HepG2 (cell line): ENCODE results near the gene TUBB. TPM values are rescaled to one million over a fixed set of nuclear protein-coding genes. Genes with fewer than 3 reads are reported as not detected.

Source experiments
- AHR ChIP-seq: IDR thresholded peaks from 2 replicates; pipeline ENCODE4 v1.6.1; 2018; ENCODE audit warnings: missing genetic modification reagents, missing compliant biosample characterization
- ARID2 ChIP-seq: sonication (generic); formaldehyde crosslinking; IDR thresholded peaks from 2 replicates; pipeline ENCODE4 v1.8.1; 2022; ENCODE audit warnings: mild to moderate bottlenecking, missing genetic modification reagents, borderline replicate concordance
- FOXP1 ChIP-seq, 2 experiments: fragments of 450-650 bp in 1 of 2; IDR thresholded peaks; 2 replicates each; pipeline ENCODE4 v1.6.1; 2017 to 2018; ENCODE audit warnings: antibody characterized with exemption in 1 of 2
- IRF9 ChIP-seq: sonication (generic); formaldehyde crosslinking; IDR thresholded peaks from 2 replicates; pipeline ENCODE4 v1.8.0; 2022; ENCODE audit warnings: missing genetic modification reagents, mild to moderate bottlenecking, borderline replicate concordance
- KAT8 ChIP-seq: IDR thresholded peaks from 2 replicates; pipeline ENCODE4 v1.6.1; 2016; ENCODE audit warnings: missing genetic modification reagents, missing compliant biosample characterization
- PAXIP1 ChIP-seq: sonication (generic); formaldehyde crosslinking; conservative IDR thresholded peaks from 2 replicates; pipeline ENCODE4 v1.4.0; 2020; ENCODE audit warnings: mild to moderate bottlenecking, missing genetic modification reagents, moderate library complexity
- THAP9 ChIP-seq: sonication (generic); formaldehyde crosslinking; IDR thresholded peaks from 2 replicates; pipeline ENCODE4; 2020; ENCODE audit warnings: missing genetic modification reagents, mild to moderate bottlenecking, borderline replicate concordance
- ZHX1 ChIP-seq: sonication (generic); formaldehyde crosslinking; IDR thresholded peaks from 2 replicates; pipeline ENCODE4 v1.8.1; 2022; ENCODE audit warnings: low read depth, mild to moderate bottlenecking, missing genetic modification reagents
- ZNF281 ChIP-seq: sonication (generic); formaldehyde crosslinking; IDR thresholded peaks from 2 replicates; pipeline ENCODE4 v1.4.0; 2020; ENCODE audit warnings: missing genetic modification reagents, borderline replicate concordance
- ZNF333 ChIP-seq: sonication (generic); formaldehyde crosslinking; IDR thresholded peaks from 2 replicates; pipeline ENCODE4 v1.4.0; 2020; ENCODE audit warnings: mild to moderate bottlenecking, missing genetic modification reagents, borderline replicate concordance
- ZNF510 ChIP-seq: sonication (generic); formaldehyde crosslinking; IDR thresholded peaks from 2 replicates; pipeline ENCODE4 v1.4.0; 2020; ENCODE audit warnings: low read depth, mild to moderate bottlenecking, missing genetic modification reagents
- ZNF530 ChIP-seq: sonication (generic); formaldehyde crosslinking; IDR thresholded peaks from 2 replicates; pipeline ENCODE4 v1.5.0; 2020; ENCODE audit warnings: low read depth, mild to moderate bottlenecking, missing genetic modification reagents
- polyA plus RNA-seq, 8 experiments: library from polyadenylated mRNA; depleted of rRNA in 3 of 8; stranded (reverse) in 7 of 8; unstranded in 1 of 8; fragments of >200 nt; fragmentation: Illumina TruSeq in 4 of 8; extraction: Trizol in 4 of 8; gene quantifications; 2 replicates each; pipeline versions ENCODE4 v1.2.1 to v1.2.3, GENCODE V29; 2011 to 2016; ENCODE audit warnings: low read depth in 4 of 8, missing spikeins in 1 of 8, mixed read lengths in 1 of 8; ENCODE audit not compliant: insufficient read depth in 1 of 8
- total RNA-seq, 5 experiments: library from RNA; depleted of rRNA; stranded (reverse); fragments of >200 nt; fragmentation: Illumina TruSeq; extraction: Trizol; gene quantifications; 2 replicates each; pipeline ENCODE4 v1.2.3, GENCODE V29; 2016; ENCODE audit warnings: low read depth in 1 of 5

The TUBB gene
- total and polyA plus RNA-seq, 2 of the 13 experiments (the other 11 are each of a cell fraction or from before 2014, with no cell fraction given): 911 to 1,163 TPM

GRCh38 chr6:30769088-30769852, 49.1 kb downstream of the TUBB start (continued):
- TF ChIP-seq PAXIP1 (CRISPR knock-in tag): peak; percentile 94
- TF ChIP-seq ZNF510 (CRISPR knock-in tag): no peak
- no peak for TF ChIP-seq ZHX1
- peak; percentile 38; the same call in 1 of the 2 replicates for TF ChIP-seq THAP9
- peak; percentile 72; the same call in 1 of the 2 replicates for TF ChIP-seq IRF9
- no peak for TF ChIP-seq ZNF530 (CRISPR knock-in tag)
- no peak for TF ChIP-seq ZNF333 (CRISPR knock-in tag)
- peak; percentile 88 for TF ChIP-seq KAT8 (CRISPR knock-in tag)
- 0 out of 2 replicates have a peak, but pooled peaks have one; percentile 13 for TF ChIP-seq FOXP1 (IDR thresholded peaks at IDR 0.05)
- TF ChIP-seq FOXP1 (CRISPR knock-in tag; IDR thresholded peaks at IDR 0.05): peak; percentile 83
- TF ChIP-seq AHR (CRISPR knock-in tag): no peak; the same call in 1 of the 2 replicates
- peak; percentile 80; the same call in 1 of the 2 replicates for TF ChIP-seq ARID2
- peak; percentile 99 for TF ChIP-seq ZNF281
